GM18519 (cell line): ENCODE results near the gene SPATA16.

Experiments used
- ATAC-seq: cut with Tn5 transposase; IDR thresholded peaks from one replicate; pipeline ENCODE4 v1.9.1; 2021; ENCODE audit warnings: mild to moderate bottlenecking, moderate library complexity; ENCODE audit not compliant: unreplicated experiment, low FRiP score

Gene SPATA16

GRCh38 chr3:173009410-173009809 is 131.6 kb downstream of the SPATA16 start:
- no peak for ATAC-seq

- ATAC-seq = no peak
Observed at GRCh38 chr3:173008978-173009377, 132.1 kb downstream of the SPATA16 start.

GRCh38 chr3:173007079-173007723 is 133.8 kb downstream of the SPATA16 start:
- ATAC-seq = no peak

GRCh38 chr3:173006006-173006405 is 135.0 kb downstream of the SPATA16 start:
- no peak for ATAC-seq

- no peak for ATAC-seq
Observed at GRCh38 chr3:173004681-173005080, 136.4 kb downstream of the SPATA16 start.

- ATAC-seq = no peak
Observed at GRCh38 chr3:173003956-173004355, 137.1 kb downstream of the SPATA16 start.

GRCh38 chr3:173003471-173003870 is 137.6 kb downstream of the SPATA16 start:
- ATAC-seq = no peak

- ATAC-seq = no peak
Observed at GRCh38 chr3:173001622-173002021, 139.4 kb downstream of the SPATA16 start.

- no peak for ATAC-seq
Observed at GRCh38 chr3:173000553-173000952, 140.5 kb downstream of the SPATA16 start.

- ATAC-seq = no peak
Observed at GRCh38 chr3:172993412-172993811, 147.6 kb downstream of the SPATA16 start.

- ATAC-seq = no peak
Observed at GRCh38 chr3:172991424-172991996, 149.5 kb downstream of the SPATA16 start.

GRCh38 chr3:172989373-172989772 is 151.7 kb downstream of the SPATA16 start:
- no peak for ATAC-seq

- ATAC-seq = no peak
Observed at GRCh38 chr3:172987273-172987672, 153.8 kb downstream of the SPATA16 start.

- ATAC-seq = no peak
Observed at GRCh38 chr3:172984914-172985313, 156.1 kb downstream of the SPATA16 start.

- no peak for ATAC-seq
Observed at GRCh38 chr3:172982736-172983364, 158.2 kb downstream of the SPATA16 start.

GRCh38 chr3:172981407-172981983 is 159.5 kb downstream of the SPATA16 start:
- ATAC-seq = no peak

- ATAC-seq = no peak
Observed at GRCh38 chr3:172980849-172981248, 160.2 kb downstream of the SPATA16 start.

GRCh38 chr3:172977696-172978095 is 163.3 kb downstream of the SPATA16 start:
- ATAC-seq = no peak

GRCh38 chr3:172974969-172975368 is 166.1 kb downstream of the SPATA16 start:
- ATAC-seq = no peak

GRCh38 chr3:172973799-172974198 is 167.2 kb downstream of the SPATA16 start:
- no peak for ATAC-seq

- no peak for ATAC-seq
Observed at GRCh38 chr3:172972717-172973116, 168.3 kb downstream of the SPATA16 start.

- ATAC-seq = no peak
Observed at GRCh38 chr3:172972067-172972466, 169.0 kb downstream of the SPATA16 start.
